K562 (cell line): ENCODE measurements around the gene FASTK. TPM values are rescaled to one million over a fixed set of nuclear protein-coding genes. Genes with fewer than 3 reads are reported as not detected.

Experiments used
- ARID4B ChIP-seq: sonication (generic); formaldehyde crosslinking; IDR thresholded peaks from 2 replicates; pipeline ENCODE4 v1.8.0; 2022; ENCODE audit warnings: mild to moderate bottlenecking, missing genetic modification reagents
- CHD4 ChIP-seq: fragments of 200-600 bp; sonication (generic); IDR thresholded peaks from 3 replicates; pipeline ENCODE4 v1.6.1; 2012; ENCODE audit warnings: low read depth, mild to moderate bottlenecking, mixed read lengths, low read length, inconsistent platforms; ENCODE audit not compliant: insufficient read depth, insufficient replicate concordance, poor library complexity, severe bottlenecking
- E2F3 ChIP-seq: fragments of 250-450 bp; sonication (Bioruptor Pico); IDR thresholded peaks from 2 replicates; pipeline ENCODE4 v1.4.0; 2020; ENCODE audit warnings: mild to moderate bottlenecking
- ELF2 ChIP-seq: fragments of 250-450 bp; sonication (Bioruptor Pico); IDR thresholded peaks from 2 replicates; pipeline ENCODE4 v1.5.0; 2021; ENCODE audit warnings: mild to moderate bottlenecking
- EP300 ChIP-seq: IDR thresholded peaks from 2 replicates; pipeline ENCODE4 v1.6.1; 2012; ENCODE audit warnings: low read length, improper control_type of control experiment
- ETV1 ChIP-seq: fragments of 450-650 bp; conservative IDR thresholded peaks from 2 replicates; pipeline ENCODE4 v1.6.1; 2016; ENCODE audit warnings: missing genetic modification characterization, control low read depth, low read depth, missing compliant biosample characterization
- GTF2A2 ChIP-seq: IDR thresholded peaks from 2 replicates; pipeline ENCODE4 v1.6.1; 2016; ENCODE audit warnings: mild to moderate bottlenecking, missing genetic modification characterization, missing compliant biosample characterization
- HLTF ChIP-seq: fragments of 450-650 bp; IDR thresholded peaks from 2 replicates; pipeline ENCODE4 v1.6.1; 2016
- KDM2B ChIP-seq: fragments of 250-450 bp; sonication (Bioruptor Pico); IDR thresholded peaks from 2 replicates; pipeline ENCODE4 v1.8.0; 2021; ENCODE audit warnings: mild to moderate bottlenecking, moderate library complexity
- MBD2 ChIP-seq: sonication (generic); IDR thresholded peaks from 2 replicates; pipeline ENCODE4 v1.6.1; 2016; ENCODE audit warnings: low read depth, borderline replicate concordance
- NEUROD1 ChIP-seq: fragments of 150-350 bp; IDR thresholded peaks from 2 replicates; pipeline ENCODE4 v1.6.1; 2014; ENCODE audit warnings: borderline replicate concordance, low read length, low read depth; ENCODE audit not compliant: partially characterized antibody
- PHF21A ChIP-seq: fragments of 450-650 bp; IDR thresholded peaks from 2 replicates; pipeline ENCODE4 v1.6.1; 2017; ENCODE audit warnings: low read depth, borderline replicate concordance
- RB1 ChIP-seq: fragments of 450-650 bp; IDR thresholded peaks from 2 replicates; pipeline ENCODE4 v1.6.1; 2017; ENCODE audit warnings: low read depth, mild to moderate bottlenecking
- RBFOX2 ChIP-seq: fragments of 200-400 bp; formaldehyde crosslinking; IDR thresholded peaks from 2 replicates; pipeline ENCODE4 v1.6.1; 2017; ENCODE audit warnings: low read depth, mild to moderate bottlenecking, low read length, moderate library complexity
- RCOR1 ChIP-seq, 2 experiments: IDR thresholded peaks; 2 replicates each; pipeline ENCODE4 v1.6.1; 2012; ENCODE audit warnings: low read depth in 2 of 2, low read length in 2 of 2, borderline replicate concordance in 1 of 2, improper control_type of control experiment in 1 of 2
- SAFB2 ChIP-seq: fragments of 200-400 bp; formaldehyde crosslinking; IDR thresholded peaks from 2 replicates; pipeline ENCODE4 v1.6.1; 2018; ENCODE audit warnings: borderline replicate concordance, low read length, low read depth, moderate library complexity; ENCODE audit not compliant: severe bottlenecking
- SMARCA4 ChIP-seq: fragments of 450-650 bp; IDR thresholded peaks from 2 replicates; pipeline ENCODE4 v1.6.1; 2016
- SRSF9 ChIP-seq: fragments of 200-400 bp; formaldehyde crosslinking; IDR thresholded peaks from 2 replicates; pipeline ENCODE4 v1.6.1; 2017; ENCODE audit warnings: low read depth, low read length, borderline replicate concordance
- ZBTB26 ChIP-seq: fragments of 450-650 bp; formaldehyde crosslinking; IDR thresholded peaks from 2 replicates; pipeline ENCODE4 v1.4.0; 2022; ENCODE audit warnings: missing genetic modification characterization
- ZFP30 ChIP-seq: fragments of 250-450 bp; sonication (Bioruptor Pico); IDR thresholded peaks from 2 replicates; pipeline ENCODE4 v1.8.0; 2022; ENCODE audit warnings: moderate library complexity, mild to moderate bottlenecking, inconsistent platforms, borderline replicate concordance
- ZNF217 ChIP-seq: sonication (generic); formaldehyde crosslinking; IDR thresholded peaks from 2 replicates; pipeline ENCODE4 v1.8.0; 2022; ENCODE audit warnings: mild to moderate bottlenecking, missing genetic modification reagents
- ZNF232 ChIP-seq: sonication (generic); formaldehyde crosslinking; IDR thresholded peaks from 2 replicates; pipeline ENCODE4 v1.8.0; 2022; ENCODE audit warnings: mild to moderate bottlenecking, missing genetic modification reagents
- ZNF507 ChIP-seq: conservative IDR thresholded peaks from 2 replicates; pipeline ENCODE4 v1.6.1; 2017; ENCODE audit warnings: missing genetic modification characterization, missing compliant biosample characterization
- polyA plus RNA-seq, 8 experiments: library from polyadenylated mRNA; depleted of rRNA in 4 of 8; stranded (reverse) in 5 of 8; unstranded in 3 of 8; fragments of >200 nt; fragmentation: Nextera tagmentation in 2 of 8; fragmentation: Illumina TruSeq in 1 of 8; extraction: Ambion mirVana in 2 of 8; extraction: Trizol in 1 of 8; gene quantifications; 2 replicates each; pipeline versions ENCODE4 v1.2.1 to v1.2.3, GENCODE V29; 2011 to 2014; ENCODE audit warnings: inconsistent platforms in 1 of 8, missing spikeins in 1 of 8
- total RNA-seq, 7 experiments: library from RNA; depleted of rRNA in 6 of 7; stranded (reverse); fragments of >200 nt in 6 of 7; fragmentation: Illumina TruSeq in 2 of 7; extraction: Trizol in 2 of 7; gene quantifications; 2 replicates each; pipeline versions ENCODE4 v1.2.1 to v1.2.3, GENCODE V29; 2011 to 2021; ENCODE audit warnings: low replicate concordance in 1 of 7
- TF ChIP-seq, protein P1 (sequence below): sonication (generic); formaldehyde crosslinking; IDR thresholded peaks from 2 replicates; pipeline ENCODE4 v1.9.0; 2022; ENCODE audit warnings: mild to moderate bottlenecking, missing genetic modification reagents

The FASTK gene
- total and polyA plus RNA-seq, 9 of the 15 experiments (the other 6 are each of a cell fraction or from before 2014, with no cell fraction given): 0.51 to 150 (median 48.2) TPM

DNA sequence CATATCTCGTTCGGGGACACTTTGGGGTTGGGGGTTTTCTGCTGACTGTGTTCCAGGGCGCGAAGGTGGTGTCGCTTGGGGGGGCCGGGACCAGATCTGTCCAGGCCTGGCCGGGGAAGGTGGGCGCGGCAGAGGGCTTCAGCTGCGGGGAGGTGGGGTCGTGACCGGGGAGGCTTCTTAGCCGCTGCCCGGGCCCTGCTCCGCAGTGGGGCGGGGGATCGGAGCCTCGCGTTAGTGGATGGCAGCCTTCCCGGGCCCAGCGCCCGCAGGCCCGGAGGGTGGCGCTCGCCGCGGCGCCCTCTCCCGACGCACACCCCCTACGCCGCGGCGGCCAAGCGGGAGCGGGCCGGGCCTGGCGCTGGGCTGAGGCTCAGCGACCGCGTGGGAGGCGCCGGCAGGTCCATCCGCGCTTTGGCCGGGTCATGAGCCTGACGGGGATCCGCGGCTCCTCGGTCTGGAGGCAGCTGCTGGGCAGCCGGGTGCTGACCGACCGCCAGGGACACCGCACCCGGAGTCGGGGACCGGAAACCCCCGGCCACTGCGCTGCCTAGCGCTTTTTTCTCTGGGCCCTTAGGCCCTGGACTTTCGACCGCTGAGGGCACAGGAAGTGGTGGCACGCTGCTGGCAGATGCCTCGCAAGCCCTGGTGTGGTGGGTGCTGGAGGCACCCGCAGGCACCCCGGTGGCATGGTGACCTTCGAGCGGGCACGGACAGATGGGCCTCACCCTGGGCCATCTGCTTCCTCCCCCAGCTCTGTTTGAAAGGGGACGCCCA is 6.8 kb upstream of the FASTK start (continued):
- TF ChIP-seq ZBTB26 (CRISPR knock-in tag) (0 out of 2 replicates have a peak, but pooled peaks have one; percentile 67), SMARCA4 (0 out of 2 replicates have a peak, but pooled peaks have one; percentile 11), ZNF232 (CRISPR knock-in tag) (no peak), CHD4 (peak; percentile 61), ETV1 (tag) (peak; percentile 55), ELF2 (CRISPR knock-in tag) (0 out of 2 replicates have a peak, but pooled peaks have one; percentile 7), ZFP30 (no peak), KDM2B (CRISPR knock-in tag) (no peak; the same call in 1 of the 2 replicates), ZNF507 (tag) (no peak), HLTF (0 out of 2 replicates have a peak, but pooled peaks have one; percentile 8), GTF2A2 (tag) (no peak), PHF21A (no peak), EP300 (no peak), NEUROD1 (no peak), E2F3 (no peak; the same call in 1 of the 2 replicates), RB1 (peak; percentile 90), MBD2 (no peak), RCOR1 (IDR thresholded peaks at IDR 0.05; ENCODE audit: borderline replicate concordance in 1 of 2, low read depth in 2 of 2, low read length in 2 of 2) (peak in 1 of 2 experiments; percentile 44; a peak in 2 of 4 replicates), SAFB2 (no peak), SRSF9 (no peak), ZNF217 (CRISPR knock-in tag) (no peak), RBFOX2 (peak; percentile 85), ARID4B (CRISPR knock-in tag) (peak; percentile 91)
- TF ChIP-seq, protein P1, sequence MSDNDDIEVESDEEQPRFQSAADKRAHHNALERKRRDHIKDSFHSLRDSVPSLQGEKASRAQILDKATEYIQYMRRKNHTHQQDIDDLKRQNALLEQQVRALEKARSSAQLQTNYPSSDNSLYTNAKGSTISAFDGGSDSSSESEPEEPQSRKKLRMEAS (CRISPR knock-in tag): peak; percentile 2; the same call in 1 of the 2 replicates
